ENCODE measurements around the gene TERB1. TPM values are rescaled to one million over a fixed set of nuclear protein-coding genes. Genes with fewer than 3 reads are reported as not detected.

TERB1 gene
- total and polyA plus RNA-seq, 2 of the 13 experiments (the other 11 are each of a cell fraction or from before 2014, with no cell fraction given): not detected

GRCh38 chr16:66751303-66751991 lies 49.9 kb downstream of the TERB1 start, which contains the start of gene DYNC1LI2 (continued):
- TF ChIP-seq ZHX2 (IDR thresholded peaks at IDR 0.05; ENCODE audit: low read depth) (no peak), ZHX2 (CRISPR knock-in tag; IDR thresholded peaks at IDR 0.05; ENCODE audit: borderline replicate concordance) (no peak), ZBTB25 (CRISPR knock-in tag; IDR thresholded peaks at IDR 0.05) (no peak; the same call in 1 of the 2 replicates), SMAD3 (CRISPR knock-in tag; IDR thresholded peaks at IDR 0.05) (no peak), FOXJ3 (CRISPR knock-in tag; IDR thresholded peaks at IDR 0.05; ENCODE audit: borderline replicate concordance) (no peak), ZNF800 (CRISPR knock-in tag; IDR thresholded peaks at IDR 0.05) (no peak), ZNF354B (CRISPR knock-in tag; IDR thresholded peaks at IDR 0.05) (no peak), ZFYVE20 (CRISPR knock-in tag; IDR thresholded peaks at IDR 0.05; ENCODE audit: borderline replicate concordance, low read depth) (no peak), ZNF607 (CRISPR knock-in tag; IDR thresholded peaks at IDR 0.05; ENCODE audit: borderline replicate concordance) (no peak), ZNF781 (CRISPR knock-in tag; IDR thresholded peaks at IDR 0.05; ENCODE audit: borderline replicate concordance, not compliant biosample characterization) (no peak), MTA1 (CRISPR knock-in tag; IDR thresholded peaks at IDR 0.05; ENCODE audit: borderline replicate concordance) (no peak), THAP8 (CRISPR knock-in tag; IDR thresholded peaks at IDR 0.05; ENCODE audit: borderline replicate concordance) (no peak), SIN3A (IDR thresholded peaks at IDR 0.05; ENCODE audit: borderline replicate concordance, low read depth, low read length) (peak; percentile 82; the same call in 1 of the 2 replicates), FOXP1 (IDR thresholded peaks at IDR 0.05) (no peak), FOXP1 (CRISPR knock-in tag; IDR thresholded peaks at IDR 0.05) (no peak), HOXD1 (CRISPR knock-in tag; IDR thresholded peaks at IDR 0.05) (peak; percentile 67; the same call in 1 of the 2 replicates), XBP1 (CRISPR knock-in tag; IDR thresholded peaks at IDR 0.05) (0 out of 2 replicates have a peak, but pooled peaks have one; percentile 70), ATF7 (IDR thresholded peaks at IDR 0.05) (no peak), ATF7 (CRISPR knock-in tag; IDR thresholded peaks at IDR 0.05) (peak; percentile 26; the same call in 1 of the 2 replicates), ZNF430 (CRISPR knock-in tag; IDR thresholded peaks at IDR 0.05) (peak; percentile 79; the same call in 1 of the 2 replicates), ZNF766 (CRISPR knock-in tag; IDR thresholded peaks at IDR 0.05; ENCODE audit: borderline replicate concordance) (peak; percentile 30; the same call in 1 of the 2 replicates), SATB2 (CRISPR knock-in tag; IDR thresholded peaks at IDR 0.05) (no peak)
